Muscle of leg (tissue), 11 donors: ENCODE measurements around the gene SERPINH1. TPM values are rescaled to one million over a fixed set of nuclear protein-coding genes. Genes with fewer than 3 reads are reported as not detected.

Experiments used
- DNase-seq: peaks from one replicate; pipeline ENCODE4 v3.0.0; 2013
- H3K27ac ChIP-seq: one replicate; pipeline ENCODE4 v1.5.1; 2013; ENCODE audit warnings: mild to moderate bottlenecking, low read length, control low read depth
- H3K27me3 ChIP-seq: one replicate; pipeline ENCODE4 v1.6.1; 2013; ENCODE audit warnings: low read length; ENCODE audit not compliant: control insufficient read depth, insufficient read depth
- H3K36me3 ChIP-seq: one replicate; pipeline ENCODE4 v1.6.1; 2013; ENCODE audit warnings: low read length; ENCODE audit not compliant: control insufficient read depth, insufficient read depth
- H3K4me1 ChIP-seq: one replicate; pipeline ENCODE4 v1.6.1; 2013; ENCODE audit warnings: low read length; ENCODE audit not compliant: control insufficient read depth, insufficient read depth
- H3K4me3 ChIP-seq: one replicate; pipeline ENCODE4 v1.5.1; 2013; ENCODE audit warnings: low read length, control low read depth
- H3K9me3 ChIP-seq: replicated peaks from 2 replicates; pipeline ENCODE4 v1.6.1; 2013; ENCODE audit warnings: low read depth, low read length; ENCODE audit not compliant: control insufficient read depth
- WGBS: methylation state at CpG from one replicate; pipeline ENCODE4 v1.1.5; 2013; ENCODE audit warnings: missing lambda C conversion rate; ENCODE audit not compliant: insufficient coverage; 5-methylcytosine and 5-hydroxymethylcytosine counted together
- polyA plus RNA-seq, 8 donors: library from polyadenylated mRNA; unstranded; fragments of 120-200 nt; gene quantifications; one replicate each; pipeline versions ENCODE4 v1.2.1 to v1.2.3, GENCODE V29; 2013; ENCODE audit warnings: inconsistent platforms in 1 of 8, low replicate concordance in 1 of 8; ENCODE audit not compliant: insufficient read length in 8 of 8, insufficient read depth in 1 of 8
- total RNA-seq: library from RNA; stranded (reverse); fragments of 120-200 nt; gene quantifications from one replicate; pipeline ENCODE4 v1.2.4, GENCODE V29; 2013

SERPINH1 gene
- total and polyA plus RNA-seq, 9 donors = 229 to 589 (median 384) TPM

GRCh38 chr11:75563501-75563977 is 1.5 kb downstream of the SERPINH1 start:
- Histone ChIP-seq H3K36me3 (peaks cover 41% of the 10 kb centered on the region), H3K4me3 (peak overlapping the region; percentile 80), H3K27ac (peak overlapping the region; percentile 100), H3K27me3 (no peaks in the 10 kb centered on the region), H3K4me1 (peaks cover 60% of the 10 kb centered on the region), H3K9me3 (no peaks in the 10 kb centered on the region)
- 3% methylated on average over 5 of the region's 5 CpGs for WGBS
- DNase-seq = no peak

- peaks cover 55% of the 10 kb centered on the region for H3K4me1 ChIP-seq
- 8% methylated on average over 8 of the region's 9 CpGs for WGBS
- H3K27me3 ChIP-seq = no peaks in the 10 kb centered on the region
- peak overlapping the region; percentile 100 for H3K27ac ChIP-seq
- H3K36me3 ChIP-seq = peaks cover 46% of the 10 kb centered on the region
- no peaks in the 10 kb centered on the region for H3K9me3 ChIP-seq
- peak; percentile 88 for DNase-seq
- peak overlapping the region; percentile 80 for H3K4me3 ChIP-seq
Observed at GRCh38 chr11:75563978-75564552, 2.0 kb downstream of the SERPINH1 start.

GRCh38 chr11:75565221-75565814 is 3.3 kb downstream of the SERPINH1 start:
- Histone ChIP-seq H3K36me3 (peaks cover 58% of the 10 kb centered on the region), H3K27me3 (no peaks in the 10 kb centered on the region), H3K27ac (peak overlapping the region; percentile 100), H3K4me3 (no peak overlapping the region), H3K4me1 (peaks cover 45% of the 10 kb centered on the region), H3K9me3 (no peaks in the 10 kb centered on the region)
- WGBS = 30% methylated on average over 3 of the region's 5 CpGs
- DNase-seq = no peak

- Histone ChIP-seq H3K4me3 (no peak overlapping the region), H3K27ac (peak overlapping the region; percentile 59), H3K9me3 (no peaks in the 10 kb centered on the region), H3K4me1 (peaks cover 37% of the 10 kb centered on the region), H3K27me3 (no peaks in the 10 kb centered on the region), H3K36me3 (peaks cover 66% of the 10 kb centered on the region)
- 77% methylated on average over 41 of the region's 43 CpGs for WGBS
- no peak for DNase-seq
Observed at GRCh38 chr11:75565916-75566762, 4.1 kb downstream of the SERPINH1 start.

- H3K4me1 ChIP-seq = peaks cover 30% of the 10 kb centered on the region
- no peaks in the 10 kb centered on the region for H3K9me3 ChIP-seq
- DNase-seq = no peak
- no peak overlapping the region for H3K27ac ChIP-seq
- H3K4me3 ChIP-seq = no peak overlapping the region
- 90% methylated on average over 25 of the region's 34 CpGs for WGBS
- H3K36me3 ChIP-seq = peaks cover 73% of the 10 kb centered on the region
- H3K27me3 ChIP-seq = no peaks in the 10 kb centered on the region
Observed at GRCh38 chr11:75566763-75567279, 4.8 kb downstream of the SERPINH1 start.

GRCh38 chr11:75567971-75568370 is 5.9 kb downstream of the SERPINH1 start:
- no peak for DNase-seq
- peaks cover 85% of the 10 kb centered on the region for H3K36me3 ChIP-seq
- H3K9me3 ChIP-seq = no peaks in the 10 kb centered on the region
- H3K4me1 ChIP-seq = peaks cover 34% of the 10 kb centered on the region
- no peaks in the 10 kb centered on the region for H3K27me3 ChIP-seq
- H3K4me3 ChIP-seq = no peak overlapping the region
- no peak overlapping the region for H3K27ac ChIP-seq
- 78% methylated on average over 6 of the region's 6 CpGs for WGBS

- 78% methylated on average over 12 of the region's 14 CpGs for WGBS
- no peak for DNase-seq
Observed at GRCh38 chr11:75568616-75569219, 6.7 kb downstream of the SERPINH1 start.

GRCh38 chr11:75570559-75571139 is 8.6 kb downstream of the SERPINH1 start:
- no peak overlapping the region for H3K4me3 ChIP-seq
- H3K27me3 ChIP-seq = no peaks in the 10 kb centered on the region
- H3K27ac ChIP-seq = no peak overlapping the region
- H3K4me1 ChIP-seq = peaks cover 10% of the 10 kb centered on the region
- no peak for DNase-seq
- WGBS = 76% methylated on average over 4 of the region's 9 CpGs
- no peaks in the 10 kb centered on the region for H3K9me3 ChIP-seq
- peaks cover 80% of the 10 kb centered on the region for H3K36me3 ChIP-seq

More at GRCh38 chr11:75568616-75569219, 6.7 kb downstream of the SERPINH1 start:
- H3K4me3 ChIP-seq = no peak overlapping the region
- no peaks in the 10 kb centered on the region for H3K9me3 ChIP-seq
- H3K36me3 ChIP-seq = peaks cover 90% of the 10 kb centered on the region
- H3K27me3 ChIP-seq = no peaks in the 10 kb centered on the region
- H3K4me1 ChIP-seq = peaks cover 29% of the 10 kb centered on the region
- H3K27ac ChIP-seq = no peak overlapping the region

GRCh38 chr11:75571625-75572024 is 9.6 kb downstream of the SERPINH1 start:
- Histone ChIP-seq H3K4me1 (peaks cover 8% of the 10 kb centered on the region), H3K9me3 (no peaks in the 10 kb centered on the region), H3K4me3 (no peak overlapping the region), H3K27me3 (no peaks in the 10 kb centered on the region), H3K27ac (no peak overlapping the region), H3K36me3 (peaks cover 73% of the 10 kb centered on the region)
- DNase-seq = no peak
- WGBS = 90% methylated on average over 13 of the region's 14 CpGs
